Fibroblast of mammary gland (primary cell): Measurements from ENCODE around the gene NXT1.

ENCODE experiments used
- DNase-seq: peaks from one replicate; pipeline ENCODE4 v3.0.0-alpha.2; 2010; ENCODE audit warnings: low read depth
- H3K4me3 ChIP-seq: 2 replicates; pipeline ENCODE4 v1.5.1; 2011; ENCODE audit warnings: low read depth, mild to moderate bottlenecking, low read length, moderate library complexity; ENCODE audit not compliant: control insufficient read depth
- TF ChIP-seq, protein P1 (sequence below): conservative IDR thresholded peaks from 2 replicates; pipeline ENCODE4 v1.5.1; 2011; ENCODE audit warnings: low read depth, low read length, inconsistent platforms; ENCODE audit not compliant: control insufficient read depth, insufficient read depth

NXT1 gene

DNA sequence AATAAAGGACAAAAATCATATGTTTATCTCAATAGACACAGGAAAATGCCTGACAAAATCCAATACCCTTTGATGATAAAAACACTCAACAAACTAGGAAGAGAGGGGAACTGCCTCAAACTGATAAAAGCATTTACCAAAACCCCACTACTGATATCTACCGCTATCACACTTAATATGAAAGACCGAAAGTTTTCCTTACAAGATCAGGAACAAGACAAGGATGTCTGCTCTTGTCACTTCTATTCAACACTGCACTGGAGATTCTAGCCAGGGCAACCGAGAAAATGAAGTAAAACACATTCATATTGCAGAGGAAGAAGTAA, 36.5 kb downstream of the NXT1 start:
- H3K4me3 ChIP-seq, result no peak overlapping the region
- TF ChIP-seq, protein P1, sequence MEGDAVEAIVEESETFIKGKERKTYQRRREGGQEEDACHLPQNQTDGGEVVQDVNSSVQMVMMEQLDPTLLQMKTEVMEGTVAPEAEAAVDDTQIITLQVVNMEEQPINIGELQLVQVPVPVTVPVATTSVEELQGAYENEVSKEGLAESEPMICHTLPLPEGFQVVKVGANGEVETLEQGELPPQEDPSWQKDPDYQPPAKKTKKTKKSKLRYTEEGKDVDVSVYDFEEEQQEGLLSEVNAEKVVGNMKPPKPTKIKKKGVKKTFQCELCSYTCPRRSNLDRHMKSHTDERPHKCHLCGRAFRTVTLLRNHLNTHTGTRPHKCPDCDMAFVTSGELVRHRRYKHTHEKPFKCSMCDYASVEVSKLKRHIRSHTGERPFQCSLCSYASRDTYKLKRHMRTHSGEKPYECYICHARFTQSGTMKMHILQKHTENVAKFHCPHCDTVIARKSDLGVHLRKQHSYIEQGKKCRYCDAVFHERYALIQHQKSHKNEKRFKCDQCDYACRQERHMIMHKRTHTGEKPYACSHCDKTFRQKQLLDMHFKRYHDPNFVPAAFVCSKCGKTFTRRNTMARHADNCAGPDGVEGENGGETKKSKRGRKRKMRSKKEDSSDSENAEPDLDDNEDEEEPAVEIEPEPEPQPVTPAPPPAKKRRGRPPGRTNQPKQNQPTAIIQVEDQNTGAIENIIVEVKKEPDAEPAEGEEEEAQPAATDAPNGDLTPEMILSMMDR, result no peak
- DNase-seq, result no peak

DNA sequence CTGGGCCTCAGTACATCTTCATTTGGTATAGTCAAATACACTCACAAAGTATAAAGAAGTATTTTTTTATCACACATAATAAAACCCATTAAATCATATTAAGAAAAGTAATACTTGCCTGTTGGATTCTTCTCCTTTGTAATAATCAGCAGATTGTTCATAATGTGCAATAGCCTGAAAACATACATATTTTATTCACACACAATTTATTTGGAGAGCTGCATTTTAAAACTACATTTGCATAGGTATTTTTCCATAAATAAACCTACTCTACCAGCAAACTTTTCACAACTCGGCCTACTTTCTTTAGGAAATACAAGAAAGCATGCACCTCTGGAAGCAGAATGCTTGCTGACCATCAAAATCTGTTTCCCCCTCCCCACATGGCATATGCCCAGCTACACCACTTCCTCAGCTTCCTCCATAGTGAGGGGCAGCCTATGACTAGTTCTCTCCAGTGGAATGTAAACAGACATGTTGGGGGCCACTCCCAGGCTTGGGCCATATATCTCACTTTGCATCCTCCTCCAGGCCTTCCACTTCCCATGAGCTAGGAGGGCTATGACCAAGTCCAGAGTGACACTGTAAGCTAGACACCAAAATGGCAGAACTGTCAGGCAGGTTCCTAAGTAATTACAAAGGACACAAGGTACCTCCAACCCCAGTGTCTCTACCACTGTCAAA, 39.6 kb downstream of the NXT1 start:
- TF ChIP-seq, protein P1, result no peak
- H3K4me3 ChIP-seq, result no peak overlapping the region
- no peak for DNase-seq

DNA sequence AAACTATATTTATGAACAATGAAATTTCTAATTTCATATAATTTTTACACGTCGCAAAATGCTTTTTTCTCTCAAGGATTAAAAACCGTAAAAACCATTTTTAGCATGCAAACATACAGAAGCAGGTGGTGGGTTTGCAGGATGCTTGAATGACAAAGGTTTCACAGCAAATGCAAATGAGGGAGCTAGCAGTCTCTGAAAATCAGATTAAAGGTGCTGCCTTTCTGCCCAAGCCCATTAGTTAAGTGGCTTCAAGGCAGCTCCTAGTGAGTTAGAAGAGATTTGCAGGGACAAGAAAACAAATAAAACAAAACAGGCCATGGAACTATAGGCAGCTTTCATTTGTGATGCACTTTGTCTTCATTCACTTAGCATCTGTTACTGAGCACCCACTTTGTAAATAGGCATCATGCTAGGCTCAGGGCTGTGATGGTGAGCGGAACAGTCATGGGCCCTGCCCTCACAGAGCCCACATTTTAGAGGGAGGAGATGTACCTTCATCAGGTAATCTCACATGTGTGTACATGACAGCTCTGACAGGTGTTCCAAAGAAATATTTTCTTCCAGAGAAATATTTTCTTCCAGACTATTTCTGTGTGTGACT, 41.2 kb downstream of the NXT1 start:
- no peak for DNase-seq
- TF ChIP-seq, protein P1, result no peak
- no peak overlapping the region for H3K4me3 ChIP-seq

DNA sequence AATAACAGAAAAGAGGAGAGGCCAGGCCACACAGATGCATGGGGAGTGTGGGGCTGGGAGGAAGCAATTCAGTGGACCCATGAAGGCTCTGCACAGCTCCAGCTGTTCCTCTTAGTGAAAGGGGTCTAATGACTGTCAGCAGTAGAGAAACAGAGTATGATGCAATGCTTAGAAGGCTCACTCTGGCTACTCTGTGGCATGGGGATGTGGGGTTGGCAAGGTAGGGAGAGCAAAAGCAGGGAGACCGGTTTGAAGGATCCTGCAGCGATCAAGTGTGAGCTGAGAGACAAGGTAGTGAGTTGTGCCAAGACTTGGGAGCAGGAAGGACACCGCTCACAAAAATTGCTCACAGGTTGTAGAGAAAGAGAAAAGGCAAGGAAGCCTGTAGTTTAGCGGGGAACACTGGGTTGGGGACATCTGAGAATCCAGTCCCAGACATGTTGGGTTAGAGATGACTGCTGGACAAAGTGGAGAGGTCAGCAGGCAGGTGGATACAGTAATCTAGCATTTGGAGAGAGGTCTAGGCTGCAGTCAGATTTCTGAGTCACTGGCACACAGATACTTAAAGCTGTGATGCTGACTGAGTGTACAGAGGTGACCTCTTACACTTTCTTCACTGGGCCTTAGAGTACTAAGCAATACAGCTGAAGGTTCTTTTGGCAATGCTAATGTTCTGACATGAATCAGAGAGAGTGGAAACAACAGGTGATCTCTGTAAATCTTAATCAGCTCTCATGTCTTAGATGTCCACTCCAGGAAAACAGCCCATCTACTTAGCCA, 43.6 kb downstream of the NXT1 start:
- TF ChIP-seq, protein P1, result no peak
- no peak overlapping the region for H3K4me3 ChIP-seq
- DNase-seq, result no peak

DNA sequence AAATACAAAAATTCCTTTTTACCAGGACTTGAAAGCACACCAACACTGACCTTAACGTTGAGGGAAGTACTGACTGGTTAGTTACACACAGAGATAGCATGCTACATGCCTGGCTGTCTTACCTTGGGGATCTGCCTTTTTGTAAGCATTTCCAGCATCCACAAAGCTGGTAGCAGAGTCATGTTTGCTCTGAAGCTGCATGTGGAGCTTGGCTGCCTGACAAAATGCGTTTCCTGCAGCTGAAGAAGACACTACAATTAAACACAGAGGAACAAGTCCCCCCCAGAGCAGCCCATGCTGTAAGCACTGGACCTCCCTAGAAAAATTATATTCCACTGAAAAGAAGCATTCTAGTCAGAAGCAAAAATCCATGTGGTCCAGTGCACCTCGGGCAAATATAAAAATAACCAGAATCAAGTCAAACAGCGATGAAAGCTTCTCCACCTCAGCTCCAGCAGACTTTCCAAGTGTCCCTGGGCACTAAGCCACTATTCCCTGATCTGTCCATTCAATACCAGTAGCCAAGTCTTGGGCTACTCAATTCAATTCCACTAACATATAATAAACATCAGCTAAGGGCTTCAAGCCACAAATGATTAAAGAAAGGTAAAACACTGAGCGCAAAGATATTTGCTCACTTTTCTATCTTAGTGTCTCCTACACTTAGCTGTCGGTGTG, 46.5 kb downstream of the NXT1 start:
- H3K4me3 ChIP-seq, result no peak overlapping the region
- TF ChIP-seq, protein P1, result no peak
- peak; percentile 27 for DNase-seq

DNA sequence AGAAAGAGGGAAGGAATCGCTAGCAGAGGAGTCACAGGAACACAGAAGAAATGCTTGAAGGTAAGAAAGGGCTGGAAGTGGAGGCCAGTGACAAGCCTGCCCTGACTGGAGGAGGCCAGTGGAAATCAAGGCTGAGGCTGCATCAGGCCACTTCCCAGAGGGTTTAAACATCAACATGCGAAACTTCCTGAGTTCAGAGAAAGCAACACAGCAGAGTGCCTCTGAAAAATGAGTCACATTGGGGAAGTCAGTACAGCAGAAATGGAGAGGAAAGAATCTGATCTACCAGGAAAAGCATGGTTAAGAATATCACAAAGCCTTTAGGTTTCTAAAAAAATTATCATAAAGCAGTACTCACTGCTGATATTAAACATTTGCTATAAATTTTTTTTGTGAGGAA, 47.4 kb downstream of the NXT1 start:
- peak; percentile 62 for DNase-seq
- TF ChIP-seq, protein P1, result no peak
- no peak overlapping the region for H3K4me3 ChIP-seq
